Esophagus squamous epithelium (tissue), 5 donors: ENCODE data around the gene PRKCB. TPM values are rescaled to one million over a fixed set of nuclear protein-coding genes. Genes with fewer than 3 reads are reported as not detected.

Experiments
- DNase-seq: peaks from one replicate; lab custom pipeline; 2025; lab: John Stamatoyannopoulos, UW
- H3K27ac ChIP-seq, 4 donors: fragments of 200-600 bp; sonication (generic); one replicate each; pipeline ENCODE4 v1.5.1; 2016 to 2019; ENCODE audit warnings: mild to moderate bottlenecking in 1 of 4
- H3K27me3 ChIP-seq, 4 donors: fragments of 200-600 bp; sonication (generic); 1 replicate in 3 of 4; 2 replicates in 1 of 4; pipeline versions ENCODE4 v1.5.1 to v1.6.0; 2017 to 2021; ENCODE audit warnings: antibody characterized with exemption in 1 of 4
- H3K36me3 ChIP-seq, 3 donors: fragments of 200-600 bp; sonication (generic); one replicate each; pipeline ENCODE4 v1.5.1; 2016 to 2019
- H3K4me1 ChIP-seq, 3 donors: fragments of 200-600 bp; sonication (generic); one replicate each; pipeline ENCODE4 v1.5.1; 2017 to 2019
- H3K4me3 ChIP-seq, 4 donors: fragments of 200-600 bp; sonication (generic); 1 replicate in 3 of 4; 2 replicates in 1 of 4; pipeline ENCODE4 v1.5.1; 2016 to 2019; ENCODE audit warnings: mild to moderate bottlenecking in 2 of 4, moderate library complexity in 1 of 4
- H3K9me3 ChIP-seq, 3 donors: fragments of 200-600 bp; sonication (generic); one replicate each; pipeline ENCODE4 v1.5.1; 2016 to 2019
- POLR2A ChIP-seq, 4 donors: fragments of 450-650 bp; IDR thresholded peaks; one replicate each; pipeline ENCODE4 v1.6.1; 2017; ENCODE audit warnings: antibody characterized with exemption in 4 of 4, mild to moderate bottlenecking in 4 of 4, moderate library complexity in 3 of 4
- WGBS, 2 donors: methylation state at CpG; one replicate each; pipeline ENCODE4 v1.1.5; 2018; 5-methylcytosine and 5-hydroxymethylcytosine counted together
- intact Hi-C: fragments of 100-400 bp; cut with DNase I; formaldehyde crosslinking; loops from one replicate; pipeline ENCODE4 v1.15.0; 2022
- total RNA-seq, 4 donors: library from RNA; depleted of rRNA; stranded (reverse); fragments of >200 nt; gene quantifications; one replicate each; pipeline ENCODE4 v1.1.0, GENCODE V29; 2016
- TF ChIP-seq, protein P1 (sequence below), 6 experiments: fragments of 450-650 bp in 4 of 6; fragments of 200-600 bp in 2 of 6; sonication (generic) in 2 of 6; IDR thresholded peaks; one replicate each; pipeline ENCODE4 v1.5.1; 2016 to 2019; ENCODE audit warnings: antibody characterized with exemption in 6 of 6, mild to moderate bottlenecking in 4 of 6, moderate library complexity in 4 of 6
- donor health status: DM: yes; HTN: yes; CAD: no.

PRKCB gene
- total RNA-seq, 4 donors from 2014 or later, result 0.38 to 4.0 (median 1.7) TPM

DNA sequence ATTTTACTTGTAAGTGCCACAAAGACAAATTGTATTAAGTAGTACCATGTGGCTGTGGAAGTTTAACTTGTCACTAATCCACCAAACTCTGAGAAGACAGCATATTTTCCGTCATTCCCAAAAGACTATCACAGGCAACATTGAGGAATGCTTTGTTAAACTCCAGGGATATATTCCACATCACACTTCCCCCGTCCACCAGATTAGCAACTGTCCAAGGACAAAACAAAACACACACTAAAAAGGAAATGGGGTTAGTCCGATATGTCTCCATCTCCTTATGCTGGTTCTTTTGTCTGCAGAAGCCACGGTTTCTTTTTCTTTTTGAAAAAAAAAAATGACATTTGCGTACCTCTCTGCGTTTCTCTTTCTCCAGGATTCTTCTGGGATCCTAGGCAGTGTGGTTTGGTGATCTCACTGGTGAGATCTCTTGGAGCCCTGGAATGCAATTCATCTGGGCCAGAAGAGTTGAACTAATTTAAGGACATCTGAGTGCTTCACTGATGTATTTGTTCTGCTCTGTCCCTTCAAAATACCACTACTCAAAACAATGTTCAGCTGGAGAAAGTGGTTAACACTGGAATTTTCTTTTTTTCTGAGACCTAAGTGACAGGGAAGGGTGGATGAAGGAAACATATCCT lies 40.6 kb downstream of the PRKCB start:
- intact Hi-C loops, result no loop called here
- Histone ChIP-seq H3K27ac (no peak overlapping the region), H3K4me3 (no peak overlapping the region), H3K9me3 (no peaks in the 10 kb centered on the region), H3K36me3 (no peaks in the 10 kb centered on the region), H3K4me1 (no peaks in the 10 kb centered on the region), H3K27me3 (peaks cover 0 to 10% (median 0%) of the 10 kb centered on the region in 4 donors)
- WGBS, 2 donors, result 52 to 64% methylated on average over 6 of the region's 6 CpGs
- DNase-seq, result no peak
- TF ChIP-seq, protein P1, sequence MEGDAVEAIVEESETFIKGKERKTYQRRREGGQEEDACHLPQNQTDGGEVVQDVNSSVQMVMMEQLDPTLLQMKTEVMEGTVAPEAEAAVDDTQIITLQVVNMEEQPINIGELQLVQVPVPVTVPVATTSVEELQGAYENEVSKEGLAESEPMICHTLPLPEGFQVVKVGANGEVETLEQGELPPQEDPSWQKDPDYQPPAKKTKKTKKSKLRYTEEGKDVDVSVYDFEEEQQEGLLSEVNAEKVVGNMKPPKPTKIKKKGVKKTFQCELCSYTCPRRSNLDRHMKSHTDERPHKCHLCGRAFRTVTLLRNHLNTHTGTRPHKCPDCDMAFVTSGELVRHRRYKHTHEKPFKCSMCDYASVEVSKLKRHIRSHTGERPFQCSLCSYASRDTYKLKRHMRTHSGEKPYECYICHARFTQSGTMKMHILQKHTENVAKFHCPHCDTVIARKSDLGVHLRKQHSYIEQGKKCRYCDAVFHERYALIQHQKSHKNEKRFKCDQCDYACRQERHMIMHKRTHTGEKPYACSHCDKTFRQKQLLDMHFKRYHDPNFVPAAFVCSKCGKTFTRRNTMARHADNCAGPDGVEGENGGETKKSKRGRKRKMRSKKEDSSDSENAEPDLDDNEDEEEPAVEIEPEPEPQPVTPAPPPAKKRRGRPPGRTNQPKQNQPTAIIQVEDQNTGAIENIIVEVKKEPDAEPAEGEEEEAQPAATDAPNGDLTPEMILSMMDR (IDR thresholded peaks at IDR 0.05), result no peak
- no peak for TF ChIP-seq POLR2A (IDR thresholded peaks at IDR 0.05)

DNA sequence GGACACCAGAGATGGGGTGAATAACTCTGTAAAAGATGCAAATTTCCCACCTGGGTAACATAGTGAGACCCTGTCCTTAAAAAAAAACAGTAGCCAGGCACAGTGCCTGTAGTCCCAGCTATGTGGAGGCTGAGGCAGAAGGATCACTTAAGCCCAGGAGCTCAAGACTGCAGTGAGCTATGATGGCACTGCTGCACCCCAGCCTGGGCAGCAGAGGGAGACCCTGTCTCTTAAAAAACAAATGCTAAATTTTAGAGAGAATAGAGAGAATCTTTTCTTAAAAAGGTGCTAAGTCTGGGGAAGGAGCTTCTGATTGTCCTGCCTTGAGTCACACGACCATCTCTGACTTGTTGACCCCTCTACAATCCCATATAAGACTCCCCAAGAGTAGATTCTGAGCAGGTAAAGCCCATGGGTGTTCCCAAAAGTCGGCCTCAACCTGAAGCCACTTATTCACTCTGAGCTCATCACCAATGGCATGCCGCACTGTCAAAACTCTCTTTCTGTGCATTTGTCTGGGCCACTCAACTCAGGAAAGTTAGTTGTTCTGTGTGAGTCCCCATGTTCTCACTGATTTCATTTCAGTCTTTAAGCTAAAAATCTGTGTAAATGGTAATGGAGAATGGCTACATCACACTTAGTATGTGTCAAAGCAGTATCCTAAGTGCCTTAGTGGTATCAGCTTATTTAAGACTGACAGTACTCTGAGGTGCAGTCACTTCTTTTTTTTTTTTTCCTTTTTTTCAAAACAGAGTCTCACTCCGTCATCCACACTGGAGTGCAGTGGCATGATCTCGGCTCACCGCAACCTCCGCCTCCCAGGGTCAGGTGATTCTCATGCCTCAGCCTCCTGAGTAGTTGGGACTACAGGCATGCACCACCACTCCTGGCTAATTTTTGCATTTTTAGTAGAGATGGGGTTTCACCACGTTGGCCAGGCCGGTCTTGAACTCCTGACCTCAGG lies 41.6 kb downstream of the PRKCB start:
- WGBS, 2 donors, result 71 to 75% methylated on average over 9 of the region's 9 CpGs
- Histone ChIP-seq H3K9me3 (no peaks in the 10 kb centered on the region), H3K27ac (no peak overlapping the region), H3K36me3 (no peaks in the 10 kb centered on the region), H3K27me3 (peaks cover 0 to 9% (median 0%) of the 10 kb centered on the region in 4 donors), H3K4me1 (no peaks in the 10 kb centered on the region), H3K4me3 (no peak overlapping the region)
- TF ChIP-seq, protein P1 (IDR thresholded peaks at IDR 0.05), result no peak
- TF ChIP-seq POLR2A (IDR thresholded peaks at IDR 0.05), result no peak
- intact Hi-C loops, result no loop called here
- no peak for DNase-seq

DNA sequence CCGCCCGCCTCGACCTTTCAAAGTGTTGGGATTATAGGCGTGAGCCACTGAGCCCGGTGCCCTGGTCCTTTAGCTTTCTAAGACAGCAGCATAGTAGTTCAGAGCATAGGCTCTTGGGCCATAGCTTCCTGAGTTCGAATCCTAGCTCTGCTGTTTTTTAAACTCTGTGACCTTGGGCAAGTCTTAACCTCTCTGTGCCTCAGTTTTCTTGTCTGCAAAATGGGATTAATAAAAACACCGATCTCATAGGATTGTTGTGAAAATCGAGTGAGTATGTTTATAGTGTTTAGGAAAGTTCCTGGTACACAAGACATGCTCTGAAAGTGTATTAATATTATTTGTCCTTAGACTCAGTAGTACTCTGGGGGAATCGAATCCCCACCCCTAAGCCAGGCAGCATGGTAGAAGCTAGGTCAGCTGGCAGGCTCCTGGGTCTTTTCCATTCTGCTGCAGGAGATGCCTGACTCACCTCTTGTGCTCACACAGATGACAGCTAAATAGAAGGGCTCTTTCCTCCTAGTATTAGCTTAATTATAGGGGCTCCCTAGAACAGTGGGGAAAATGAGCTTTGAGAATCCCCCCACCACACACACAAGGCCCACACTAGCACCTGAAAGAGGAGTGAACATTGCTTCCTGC lies 44.1 kb downstream of the PRKCB start:
- Histone ChIP-seq H3K27me3 (peaks cover 0 to 5% (median 0%) of the 10 kb centered on the region in 4 donors), H3K4me3 (no peak overlapping the region), H3K9me3 (no peaks in the 10 kb centered on the region), H3K36me3 (no peaks in the 10 kb centered on the region), H3K27ac (no peak overlapping the region), H3K4me1 (no peaks in the 10 kb centered on the region)
- no peak for TF ChIP-seq POLR2A (IDR thresholded peaks at IDR 0.05)
- TF ChIP-seq, protein P1 (IDR thresholded peaks at IDR 0.05), result no peak
- DNase-seq, result no peak
- WGBS, 2 donors, result 81 to 82% methylated on average over 9 of the region's 9 CpGs
- intact Hi-C loops, result no loop called here

DNA sequence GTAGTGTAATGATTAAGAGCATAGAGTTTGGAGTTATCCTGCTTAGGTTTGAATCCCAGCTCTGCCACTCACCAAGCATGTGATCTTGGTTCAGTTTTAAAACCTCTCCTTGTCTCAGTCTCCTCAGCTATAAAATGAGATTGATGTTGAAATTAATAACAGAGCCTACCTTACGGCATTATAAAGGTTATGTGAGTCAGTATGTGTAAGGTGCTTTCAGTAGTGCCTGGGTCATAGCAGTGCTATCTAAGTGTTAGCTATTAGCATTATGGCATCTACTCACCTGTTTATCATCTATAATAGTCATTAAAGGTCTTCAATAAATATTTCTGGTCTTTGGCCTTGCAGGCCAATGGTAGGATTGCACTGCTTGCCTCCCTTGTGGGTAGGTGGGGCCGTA lies 53.4 kb downstream of the PRKCB start:
- no peaks in the 10 kb centered on the region for H3K27me3 ChIP-seq
- no peak for DNase-seq
- WGBS, 2 donors, result 86 to 88% methylated on average over 2 of the region's 2 CpGs
- H3K4me1 ChIP-seq, result no peaks in the 10 kb centered on the region
- H3K9me3 ChIP-seq, result no peaks in the 10 kb centered on the region
- intact Hi-C loops, result no loop called here
- no peaks in the 10 kb centered on the region for H3K36me3 ChIP-seq
- H3K27ac ChIP-seq, result no peak overlapping the region
- H3K4me3 ChIP-seq, result no peak overlapping the region
- TF ChIP-seq POLR2A (IDR thresholded peaks at IDR 0.05), result no peak

DNA sequence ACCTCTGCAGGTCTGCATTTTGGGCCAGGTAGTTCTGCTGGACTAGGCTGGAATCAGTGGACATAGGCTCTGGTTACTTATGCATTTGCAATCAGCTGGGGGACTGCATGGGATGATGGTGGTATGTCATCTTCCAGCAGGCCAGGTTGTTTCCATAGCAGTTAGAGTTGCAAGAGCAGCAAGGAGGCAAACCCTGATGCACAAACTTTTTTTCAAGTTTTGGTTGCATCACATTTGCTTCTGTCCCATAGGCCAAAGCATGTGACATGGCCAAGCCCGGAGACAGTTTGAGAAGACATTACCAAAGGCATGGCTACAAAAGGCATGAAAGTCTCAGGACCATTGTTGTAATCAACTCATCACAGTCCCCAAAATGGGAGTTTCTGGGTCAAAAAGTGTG lies 58.2 kb downstream of the PRKCB start:
- WGBS, 2 donors, result 83 to 100% methylated on average over 1 of the region's 1 CpG
- H3K27ac ChIP-seq, result no peak overlapping the region
- no peaks in the 10 kb centered on the region for H3K9me3 ChIP-seq
- intact Hi-C loops, result no loop called here
- no peaks in the 10 kb centered on the region for H3K36me3 ChIP-seq
- H3K4me3 ChIP-seq, result no peak overlapping the region
- H3K4me1 ChIP-seq, result no peaks in the 10 kb centered on the region
- H3K27me3 ChIP-seq, result no peaks in the 10 kb centered on the region
- TF ChIP-seq, protein P1 (IDR thresholded peaks at IDR 0.05), result no peak
- TF ChIP-seq POLR2A (IDR thresholded peaks at IDR 0.05), result no peak
- DNase-seq, result no peak
